IMR-90 (cell line): ENCODE measurements around the gene ARHGAP24. TPM values are rescaled to one million over a fixed set of nuclear protein-coding genes. Genes with fewer than 3 reads are reported as not detected.

ENCODE experiments used
- ATAC-seq: fragments of 200-7000 bp; cut with Tn5 transposase; 2 replicates; pipeline ENCODE4 v1.9.1; 2020; ENCODE audit warnings: low read depth, mild to moderate bottlenecking, moderate library complexity
- BruUV-seq: library from RNA; stranded (reverse); fragments of 400-500 nt; replicated peaks from 2 replicates; lab custom pipeline; 2021; lab: Mats Ljungman, UMichigan
- CTCF ChIA-PET: fragments of 300-600 bp; formaldehyde crosslinking; extraction: SDS; loops from one replicate; lab custom pipeline; 2021; ENCODE audit warnings: antibody characterized with exemption; lab: Yijun Ruan, JAX
- POLR2A ChIA-PET: fragments of 300-600 bp; sonication (Branson Sonifier 250); formaldehyde crosslinking; loops from one replicate; lab custom pipeline; 2022; ENCODE audit warnings: antibody characterized with exemption; ENCODE audit not compliant: unreplicated experiment; lab: Charles Lee
- DNase-seq: peaks from one replicate; pipeline ENCODE4 v3.0.0; 2013
- H2AFZ ChIP-seq: replicated peaks from 2 replicates; pipeline ENCODE3; 2013; ENCODE audit warnings: low read length, mild to moderate bottlenecking; ENCODE audit not compliant: poor library complexity
- H2AK5ac ChIP-seq: 2 replicates; pipeline ENCODE4 v1.6.1; 2013; ENCODE audit warnings: low read depth, low read length, inconsistent platforms
- H2AK9ac ChIP-seq: replicated peaks from 2 replicates; pipeline ENCODE3; 2013; ENCODE audit warnings: mild to moderate bottlenecking, low read depth, low read length, moderate library complexity; ENCODE audit not compliant: poor library complexity
- H2BK120ac ChIP-seq: 2 replicates; pipeline ENCODE4 v1.6.1; 2013; ENCODE audit warnings: low read depth, low read length, inconsistent platforms
- H2BK15ac ChIP-seq: 3 replicates; pipeline ENCODE4 v1.6.1; 2013; ENCODE audit warnings: low read depth, low read length, inconsistent platforms
- H2BK20ac ChIP-seq: 2 replicates; pipeline ENCODE4 v1.6.1; 2013; ENCODE audit warnings: low read depth, mild to moderate bottlenecking, inconsistent platforms, low read length, moderate library complexity
- H2BK5ac ChIP-seq: 2 replicates; pipeline ENCODE4 v1.6.1; 2013; ENCODE audit warnings: mild to moderate bottlenecking, low read depth, low read length, inconsistent platforms; ENCODE audit not compliant: poor library complexity, severe bottlenecking
- H3K14ac ChIP-seq: replicated peaks from 2 replicates; pipeline ENCODE4 v1.6.1; 2013; ENCODE audit warnings: low read depth, low read length, inconsistent platforms
- H3K18ac ChIP-seq: 2 replicates; pipeline ENCODE4 v1.6.1; 2013; ENCODE audit warnings: low read depth, low read length, control low read depth
- H3K23ac ChIP-seq: 2 replicates; pipeline ENCODE4 v1.6.1; 2013; ENCODE audit warnings: low read depth, low read length, inconsistent platforms
- H3K27ac ChIP-seq: 2 replicates; pipeline ENCODE4 v1.5.1; 2013; ENCODE audit warnings: mild to moderate bottlenecking, control low read depth, low read length; ENCODE audit not compliant: insufficient read depth
- H3K27me3 ChIP-seq: 2 replicates; pipeline ENCODE4 v1.6.1; 2013; ENCODE audit warnings: low read length; ENCODE audit not compliant: control insufficient read depth, insufficient read depth
- H3K36me3 ChIP-seq: 2 replicates; pipeline ENCODE4 v1.6.1; 2013; ENCODE audit warnings: low read length, mixed read lengths; ENCODE audit not compliant: control insufficient read depth, insufficient read depth
- H3K4ac ChIP-seq: 2 replicates; pipeline ENCODE4 v1.6.1; 2013; ENCODE audit warnings: low read depth, low read length, inconsistent platforms
- H3K4me1 ChIP-seq: 2 replicates; pipeline ENCODE4 v1.6.1; 2013; ENCODE audit warnings: low read length, mixed read lengths; ENCODE audit not compliant: control insufficient read depth, insufficient read depth
- H3K4me2 ChIP-seq: 2 replicates; pipeline ENCODE4 v1.6.1; 2013; ENCODE audit warnings: low read depth, mild to moderate bottlenecking, control low read depth, low read length, moderate library complexity
- H3K4me3 ChIP-seq: 2 replicates; pipeline ENCODE4 v1.5.1; 2013; ENCODE audit warnings: low read depth, mild to moderate bottlenecking, control low read depth, low read length, moderate library complexity; ENCODE audit not compliant: insufficient read depth
- H3K56ac ChIP-seq: 2 replicates; pipeline ENCODE4 v1.6.1; 2013; ENCODE audit warnings: low read length, inconsistent platforms; ENCODE audit not compliant: insufficient read depth; ENCODE audit errors: extremely low read depth
- H3K79me1 ChIP-seq, 2 experiments: 2 replicates each; pipeline ENCODE4 v1.6.1; 2013; ENCODE audit warnings: low read length in 2 of 2, inconsistent platforms in 1 of 2, low read depth in 1 of 2
- H3K9ac ChIP-seq: 2 replicates; pipeline ENCODE4 v1.6.1; 2013; ENCODE audit warnings: low read depth, low read length, control low read depth
- H3K9me1 ChIP-seq: 2 replicates; pipeline ENCODE4 v1.6.1; 2013; ENCODE audit warnings: low read length, inconsistent platforms; ENCODE audit not compliant: insufficient read depth
- H3K9me3 ChIP-seq: 2 replicates; pipeline ENCODE4 v1.6.1; 2013; ENCODE audit warnings: low read length; ENCODE audit not compliant: control insufficient read depth, insufficient read depth
- H4K20me1 ChIP-seq: 2 replicates; pipeline ENCODE4 v1.6.1; 2013; ENCODE audit warnings: low read length, inconsistent platforms; ENCODE audit not compliant: insufficient read depth
- H4K5ac ChIP-seq: 2 replicates; pipeline ENCODE4 v1.6.1; 2013; ENCODE audit warnings: mild to moderate bottlenecking, low read depth, low read length, control low read depth
- H4K8ac ChIP-seq, 2 experiments: 2 replicates each; pipeline ENCODE4 v1.6.1; 2013; ENCODE audit warnings: low read depth in 2 of 2, low read length in 2 of 2, control low read depth in 1 of 2, inconsistent platforms in 1 of 2
- H4K91ac ChIP-seq: 2 replicates; pipeline ENCODE4 v1.6.1; 2013; ENCODE audit warnings: low read depth, low read length, inconsistent platforms; ENCODE audit not compliant: insufficient read depth
- ELK1 ChIP-seq: fragments of 150-350 bp; IDR thresholded peaks from 2 replicates; pipeline ENCODE4 v1.6.1; 2016; ENCODE audit warnings: low read depth, mild to moderate bottlenecking, low read length, moderate library complexity, borderline replicate concordance
- MAFK ChIP-seq: IDR thresholded peaks from 2 replicates; pipeline ENCODE4 v1.6.1; 2012; ENCODE audit warnings: low read depth, low read length, improper control_type of control experiment
- RCOR1 ChIP-seq: IDR thresholded peaks from 2 replicates; pipeline ENCODE4 v1.6.1; 2012; ENCODE audit warnings: mild to moderate bottlenecking, low read length, improper control_type of control experiment; ENCODE audit not compliant: insufficient replicate concordance
- SMC3 ChIP-seq: fragments of 150-350 bp; IDR thresholded peaks from 2 replicates; pipeline ENCODE4 v1.6.1; 2016; ENCODE audit warnings: low read depth, mild to moderate bottlenecking, antibody characterized with exemption, low read length, moderate library complexity
- USF2 ChIP-seq: fragments of 150-350 bp; IDR thresholded peaks from 2 replicates; pipeline ENCODE4 v1.6.1; 2017; ENCODE audit warnings: mild to moderate bottlenecking, antibody characterized with exemption, low read length, low read depth
- dilution Hi-C: fragments of 300-500 bp; cut with HindIII; formaldehyde crosslinking; loops from one replicate; pipeline ENCODE4 v1.14.3; 2018; ENCODE audit warnings: low sequenced_read_pairs; ENCODE audit not compliant: unreplicated experiment
- in situ Hi-C: fragments of 300-500 bp; cut with MboI; formaldehyde crosslinking; loops from 3 replicates; pipeline ENCODE4 v1.14.3; 2019; ENCODE audit warnings: low sequenced_read_pairs, inconsistent platforms, mixed read lengths
- intact Hi-C: fragments of 100-400 bp; cut with micrococcal nuclease; formaldehyde crosslinking; loops from 2 replicates; pipeline ENCODE4 v1.10.0; 2022
- polyA plus RNA-seq, 3 experiments: library from polyadenylated mRNA; depleted of rRNA; stranded (reverse); fragments of >200 nt; gene quantifications; 2 replicates each; pipeline ENCODE4 v1.2.3, GENCODE V29; 2012; ENCODE audit warnings: low replicate concordance in 1 of 3
- total RNA-seq: library from RNA; depleted of rRNA; stranded (reverse); fragments of >200 nt; gene quantifications from 2 replicates; pipeline ENCODE4 v1.2.3, GENCODE V29; 2012

The ARHGAP24 gene
- total and polyA plus RNA-seq, 2 of the 4 experiments (the other 2 are of a cell fraction): 11.9 to 24.0 TPM

- intact Hi-C loops: no loop called here
- Histone ChIP-seq H4K20me1 (no peaks in the 10 kb centered on the region), H3K4ac (no peak overlapping the region), H4K8ac (no peak overlapping the region), H2AK9ac (no peak overlapping the region), H3K27ac (no peak overlapping the region), H2BK20ac (no peak overlapping the region), H3K4me1 (peaks cover 18% of the 10 kb centered on the region), H2AK5ac (no peak overlapping the region), H3K27me3 (no peaks in the 10 kb centered on the region), H2BK5ac (peak overlapping the region; percentile 65), H3K23ac (no peak overlapping the region), H3K9me3 (no peaks in the 10 kb centered on the region), H2BK120ac (no peak overlapping the region), H3K79me1 (peaks cover 34 to 57% of the 10 kb centered on the region in 2 experiments), H3K4me2 (peak overlapping the region; percentile 59; the same call in 1 of the 2 replicates), H3K18ac (peak overlapping the region; percentile 46; the same call in 1 of the 2 replicates), H3K4me3 (no peak overlapping the region), H2AFZ (no peak overlapping the region), H3K36me3 (no peaks in the 10 kb centered on the region), H3K56ac (no peak overlapping the region), H3K14ac (no peak overlapping the region), H4K91ac (no peak overlapping the region), H3K9ac (no peak overlapping the region), H3K9me1 (peaks cover 8% of the 10 kb centered on the region), H4K5ac (no peak overlapping the region; the same call in 1 of the 2 replicates), H2BK15ac (no peak overlapping the region; the same call in 2 of the 3 replicates)
- ATAC-seq (peak; percentile 68), DNase-seq (peak; percentile 79)
- dilution Hi-C loops: no loop called here
- ChIA-PET POLR2A (no interaction called here), CTCF (no interaction called here)
- in situ Hi-C loops: no loop called here
- no TSS peak for BruUV-seq
- TF ChIP-seq SMC3: no peak
- TF ChIP-seq USF2: no peak
- no peak for TF ChIP-seq MAFK
- no peak for TF ChIP-seq RCOR1
- TF ChIP-seq ELK1: no peak
Measured at GRCh38 chr4:85790582-85790981, 315.6 kb downstream of the ARHGAP24 start.
